CD4-positive, alpha-beta T cell treated with Interleukin-6 for 4 hours (primary cell): ENCODE measurements around the gene CASR.

ENCODE experiments used
- DNase-seq: peaks from one replicate; pipeline ENCODE4 v3.0.0-alpha.2; 2020; ENCODE audit warnings: mixed read lengths

CASR gene

DNA sequence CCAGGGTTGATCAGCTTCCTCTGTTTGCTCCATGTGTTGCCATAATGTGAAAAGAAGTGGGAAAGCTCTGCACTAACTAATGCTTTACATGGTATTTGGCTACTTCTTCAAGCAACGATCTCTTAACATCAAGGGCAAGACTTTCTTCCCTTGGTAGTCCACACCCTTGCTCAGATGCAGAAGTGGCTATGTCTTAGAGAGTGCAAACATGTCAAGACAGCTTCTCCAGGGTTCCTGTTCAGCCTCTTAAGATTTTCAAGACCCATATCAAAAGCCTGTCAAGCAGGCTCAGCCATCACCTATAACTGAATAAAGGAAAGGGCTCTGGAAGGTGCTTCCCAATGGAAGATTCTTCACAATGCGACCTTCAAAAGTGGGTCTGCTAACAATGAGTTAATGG, 76.7 kb downstream of the CASR start:
- no peak for DNase-seq

- DNase-seq = no peak
These were observed 79.6 kb downstream of the CASR start for GRCh38 chr3:122263058-122263457.

- no peak for DNase-seq
These were observed 80.6 kb downstream of the CASR start for GRCh38 chr3:122263974-122264588.

- no peak for DNase-seq
These were observed 82.5 kb downstream of the CASR start for GRCh38 chr3:122265957-122266356.

- DNase-seq = no peak
These were observed 85.0 kb downstream of the CASR start for GRCh38 chr3:122268257-122269024.

GRCh38 chr3:122269045-122269444, 85.6 kb downstream of the CASR start:
- DNase-seq = no peak

- peak; percentile 6 for DNase-seq
These were observed 87.9 kb downstream of the CASR start for GRCh38 chr3:122271246-122271898.

DNA sequence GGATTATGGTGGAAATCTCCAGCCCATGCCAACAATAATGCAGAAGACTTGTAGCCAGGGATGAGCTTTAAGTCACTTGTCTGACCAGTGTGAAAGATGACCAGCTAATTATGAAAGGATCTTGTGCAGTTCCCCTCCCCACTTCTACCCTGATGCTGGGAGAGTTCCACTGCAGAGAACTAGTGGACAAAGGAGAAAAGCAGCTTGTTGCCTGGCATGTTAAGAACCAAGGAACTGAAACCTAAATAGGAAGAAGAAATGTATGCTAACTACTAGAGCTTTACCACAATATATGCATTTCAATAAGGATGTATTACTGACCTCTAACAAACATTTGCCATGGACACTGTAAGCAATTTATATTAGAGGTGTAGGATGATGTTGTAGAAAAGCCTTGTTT, 89.4 kb downstream of the CASR start:
- DNase-seq = no peak

- no peak for DNase-seq
These were observed 90.0 kb downstream of the CASR start for GRCh38 chr3:122273498-122273897.

DNA sequence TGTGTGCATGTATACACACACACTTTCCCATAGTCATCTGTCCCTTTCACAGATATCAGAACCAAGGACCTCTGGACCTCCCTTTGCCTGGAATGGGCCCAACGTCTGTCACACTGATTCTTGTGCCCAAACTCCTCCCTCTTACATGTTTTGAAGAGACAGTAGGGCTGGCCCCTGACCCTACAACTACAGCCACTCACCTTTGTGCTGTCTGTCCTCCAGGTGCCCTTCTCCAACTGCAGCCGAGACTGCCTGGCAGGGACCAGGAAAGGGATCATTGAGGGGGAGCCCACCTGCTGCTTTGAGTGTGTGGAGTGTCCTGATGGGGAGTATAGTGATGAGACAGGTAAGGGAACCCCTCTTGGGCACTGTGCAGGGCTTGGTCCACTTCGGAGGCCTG, 98.4 kb downstream of the CASR start:
- DNase-seq = no peak

- no peak for DNase-seq
These were observed 100.5 kb downstream of the CASR start for GRCh38 chr3:122283796-122284445.

DNA sequence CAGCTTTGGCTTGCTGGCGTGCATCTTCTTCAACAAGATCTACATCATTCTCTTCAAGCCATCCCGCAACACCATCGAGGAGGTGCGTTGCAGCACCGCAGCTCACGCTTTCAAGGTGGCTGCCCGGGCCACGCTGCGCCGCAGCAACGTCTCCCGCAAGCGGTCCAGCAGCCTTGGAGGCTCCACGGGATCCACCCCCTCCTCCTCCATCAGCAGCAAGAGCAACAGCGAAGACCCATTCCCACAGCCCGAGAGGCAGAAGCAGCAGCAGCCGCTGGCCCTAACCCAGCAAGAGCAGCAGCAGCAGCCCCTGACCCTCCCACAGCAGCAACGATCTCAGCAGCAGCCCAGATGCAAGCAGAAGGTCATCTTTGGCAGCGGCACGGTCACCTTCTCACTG, 101.0 kb downstream of the CASR start:
- DNase-seq = no peak

GRCh38 chr3:122294359-122294758, 110.9 kb downstream of the CASR start:
- DNase-seq = no peak

DNA sequence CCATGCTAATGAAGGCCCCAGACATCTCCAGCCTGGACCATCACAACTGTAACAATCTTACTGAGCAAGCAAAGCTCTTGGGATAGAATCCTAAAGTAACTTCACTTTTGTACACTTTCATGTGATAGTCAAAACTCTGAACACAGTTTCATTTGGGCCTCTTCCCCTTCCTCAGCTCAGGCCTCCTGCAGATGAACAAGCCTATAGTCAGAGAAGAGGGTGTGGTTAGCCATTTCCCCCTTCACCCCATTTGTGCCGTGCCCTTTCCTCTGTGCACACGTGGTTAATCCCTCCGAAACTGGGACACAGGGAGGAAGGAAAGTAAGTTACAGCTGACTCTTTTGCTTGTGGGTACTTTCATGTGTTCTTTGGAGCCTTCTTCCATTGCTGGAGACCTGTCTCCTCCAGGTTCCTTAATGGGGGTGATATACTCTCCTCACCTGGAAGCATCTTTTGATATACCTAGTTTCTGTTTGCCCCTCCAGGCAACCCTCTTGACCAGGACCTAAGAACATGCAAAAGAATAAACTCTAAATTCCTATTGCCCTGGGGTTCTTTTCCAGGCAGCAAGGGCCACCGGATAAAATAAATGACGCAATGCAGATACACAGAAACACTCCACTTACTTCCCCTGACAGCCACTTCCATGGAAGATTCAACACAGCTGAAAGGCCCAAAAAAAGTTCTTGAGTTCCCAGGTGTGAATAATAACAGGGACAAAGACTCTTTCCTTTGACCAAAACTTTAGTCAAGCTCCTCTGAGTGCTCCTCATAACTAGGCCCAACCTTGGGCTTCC, 112.0 kb downstream of the CASR start:
- peak; percentile 5 for DNase-seq

GRCh38 chr3:122298239-122298638, 114.8 kb downstream of the CASR start:
- DNase-seq = no peak

DNA sequence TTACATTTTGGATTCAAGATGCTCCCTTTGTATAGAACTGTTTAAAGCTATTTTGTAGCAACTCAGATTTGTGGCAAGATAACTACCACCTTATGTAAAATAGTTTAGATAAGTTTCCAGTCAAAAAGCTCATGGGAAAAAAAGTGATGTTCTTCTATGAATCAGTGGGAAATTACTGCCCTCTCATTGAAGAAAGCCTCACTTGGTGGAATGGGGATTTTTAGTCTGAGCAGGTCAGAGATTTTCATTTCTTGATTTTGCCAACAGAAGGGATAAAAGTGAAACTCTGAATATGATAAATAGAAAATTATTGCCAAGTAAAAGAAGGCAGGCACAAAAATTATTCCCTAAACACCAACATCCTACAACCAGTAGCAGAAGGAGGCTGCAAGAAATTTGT, 115.7 kb downstream of the CASR start:
- no peak for DNase-seq

- DNase-seq = peak; percentile 50
These were observed 116.5 kb downstream of the CASR start for GRCh38 chr3:122299872-122300460.

DNA sequence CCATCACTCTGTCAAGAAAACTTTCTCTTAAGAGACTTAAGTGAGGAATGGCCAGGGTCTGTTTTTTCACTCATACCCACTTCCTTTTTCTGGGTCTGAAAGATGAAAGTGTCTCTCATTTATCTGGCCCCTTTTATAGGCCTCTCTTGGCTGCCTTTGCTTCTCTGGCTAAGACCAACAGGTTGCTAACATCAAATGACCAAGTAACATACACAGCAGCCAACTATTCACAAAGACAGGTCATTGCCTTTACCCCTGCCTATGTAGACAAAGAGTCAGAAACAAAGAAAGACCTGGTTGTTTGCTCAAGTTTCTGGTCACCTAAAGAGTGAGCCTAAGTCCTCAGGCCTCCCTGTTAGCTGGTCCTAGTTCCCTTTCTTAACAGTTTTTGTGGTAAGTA, 117.6 kb downstream of the CASR start:
- DNase-seq = no peak

GRCh38 chr3:122305818-122306621, 122.6 kb downstream of the CASR start:
- DNase-seq = no peak

DNA sequence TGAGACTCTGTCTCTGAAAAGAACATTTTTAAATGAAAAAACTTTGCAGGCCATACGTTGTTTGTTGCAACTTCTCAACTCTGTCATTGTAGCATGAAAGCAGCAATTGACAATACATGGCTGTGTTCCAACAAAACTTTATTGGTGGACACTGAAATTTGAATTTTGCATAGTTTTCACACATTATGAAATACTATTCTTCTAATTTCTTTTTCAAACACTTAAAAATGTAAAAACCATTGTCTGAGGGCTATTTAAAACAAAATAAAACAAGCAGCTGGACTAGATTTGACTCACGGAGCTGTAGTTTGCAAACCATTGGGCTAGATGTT, 123.1 kb downstream of the CASR start:
- no peak for DNase-seq

GRCh38 chr3:122307094-122307687, 123.7 kb downstream of the CASR start:
- DNase-seq = no peak
